GM12878 (cell line): ENCODE results near the gene IGF2R. TPM values are rescaled to one million over a fixed set of nuclear protein-coding genes. Genes with fewer than 3 reads are reported as not detected.

ENCODE experiments used
- ATAC-seq: fragments of 200-7000 bp; cut with Tn5 transposase; 3 replicates; pipeline ENCODE4 v1.9.1; 2020; ENCODE audit warnings: mild to moderate bottlenecking, moderate library complexity
- BruUV-seq: library from RNA; stranded (reverse); fragments of 400-500 nt; replicated peaks from 2 replicates; lab custom pipeline; 2021; lab: Mats Ljungman, UMichigan
- CTCF ChIA-PET: fragments of 300-600 bp; sonication (Branson Sonifier 250); formaldehyde crosslinking; extraction: SDS; loops from one replicate; lab custom pipeline; 2021; ENCODE audit warnings: inconsistent platforms; lab: Yijun Ruan, JAX
- POLR2A ChIA-PET: fragments of 350-600 bp; formaldehyde crosslinking; extraction: SDS; loops from one replicate; lab custom pipeline; 2021; ENCODE audit warnings: inconsistent platforms; lab: Charles Lee
- RAD21 ChIA-PET: fragments of 300-600 bp; sonication (Branson Sonifier 250); formaldehyde crosslinking; loops from one replicate; lab custom pipeline; 2023; ENCODE audit warnings: antibody characterized with exemption; ENCODE audit not compliant: unreplicated experiment; lab: Charles Lee
- SMC1A ChIA-PET: fragments of 300-600 bp; sonication (Branson Sonifier 250); formaldehyde crosslinking; loops from one replicate; lab custom pipeline; 2023; ENCODE audit not compliant: unreplicated experiment, uncharacterized antibody; lab: Charles Lee
- DNase-seq: peaks from one replicate; pipeline ENCODE4 v3.0.0-alpha.2; 2011; ENCODE audit warnings: low read depth, low spot score
- FAIRE-seq: peaks from 3 replicates; lab custom pipeline; 2011; peaks lifted over from hg19 to GRCh38; lab: Jason Lieb, UNC
- H2AFZ ChIP-seq: 2 replicates; pipeline ENCODE4 v1.6.0; 2011; ENCODE audit warnings: low read depth, low read length, control low read depth; ENCODE audit not compliant: control insufficient read depth
- H3K27ac ChIP-seq: 2 replicates; pipeline ENCODE4 v1.5.1; 2011; ENCODE audit warnings: control low read depth; ENCODE audit not compliant: control insufficient read depth, insufficient read depth
- H3K27me3 ChIP-seq, 2 experiments: replicated peaks in 1 of 2; 2 replicates each; pipeline versions ENCODE4 v1.6.0 to v1.6.1; 2011; ENCODE audit warnings: low read length in 1 of 2; ENCODE audit not compliant: control insufficient read depth in 2 of 2, insufficient read depth in 2 of 2
- H3K36me3 ChIP-seq, 2 experiments: 2 replicates each; pipeline ENCODE4 v1.5.1; 2011; ENCODE audit warnings: low read length in 1 of 2; ENCODE audit not compliant: control insufficient read depth in 2 of 2, insufficient read depth in 2 of 2
- H3K4me1 ChIP-seq: 2 replicates; pipeline ENCODE4 v1.6.1; 2011; ENCODE audit warnings: mild to moderate bottlenecking, low read length, moderate library complexity, mixed read lengths; ENCODE audit not compliant: control insufficient read depth, insufficient read depth
- H3K4me2 ChIP-seq: 2 replicates; pipeline ENCODE4 v1.6.0; 2011; ENCODE audit warnings: control low read depth; ENCODE audit not compliant: control insufficient read depth, insufficient read depth
- H3K4me3 ChIP-seq: fragments of 200-600 bp; sonication (generic); 2 replicates; pipeline ENCODE4 v1.5.1; 2016
- H3K79me2 ChIP-seq: 2 replicates; pipeline ENCODE4 v1.6.0; 2011; ENCODE audit warnings: low read length; ENCODE audit not compliant: control insufficient read depth, insufficient read depth
- H3K9ac ChIP-seq: 2 replicates; pipeline ENCODE4 v1.8.0; 2011; ENCODE audit warnings: low read length, control low read depth, mixed read lengths; ENCODE audit not compliant: control insufficient read depth, insufficient read depth
- H3K9me3 ChIP-seq: replicated peaks from 3 replicates; pipeline ENCODE4 v1.5.1; 2011; ENCODE audit warnings: mild to moderate bottlenecking, low read length; ENCODE audit not compliant: control insufficient read depth, insufficient read depth
- H4K20me1 ChIP-seq: 2 replicates; pipeline ENCODE4 v1.6.0; 2011; ENCODE audit not compliant: control insufficient read depth, insufficient read depth
- ASH2L ChIP-seq: fragments of 300-600, 200-600 bp; sonication (generic); IDR thresholded peaks from 2 replicates; pipeline ENCODE4 v1.6.1; 2017; ENCODE audit warnings: low read depth, mild to moderate bottlenecking, borderline replicate concordance
- CHD4 ChIP-seq: fragments of 200-600 bp; sonication (generic); IDR thresholded peaks from 2 replicates; pipeline ENCODE4 v1.6.1; 2016; ENCODE audit warnings: mild to moderate bottlenecking
- E2F4 ChIP-seq: IDR thresholded peaks from 2 replicates; pipeline ENCODE4 v1.6.1; 2012; ENCODE audit warnings: low read depth, low read length, improper control_type of control experiment
- EED ChIP-seq: sonication (generic); IDR thresholded peaks from 2 replicates; pipeline ENCODE4 v1.6.1; 2016; ENCODE audit warnings: antibody characterized with exemption, low read depth
- ESRRA ChIP-seq: IDR thresholded peaks from 2 replicates; pipeline ENCODE4 v1.6.1; 2012; ENCODE audit warnings: mild to moderate bottlenecking, low read length, improper control_type of control experiment
- HDAC6 ChIP-seq: fragments of 200-600 bp; sonication (generic); IDR thresholded peaks from one replicate; pipeline ENCODE4 v1.8.0; 2017; ENCODE audit warnings: antibody characterized with exemption; ENCODE audit not compliant: unreplicated experiment
- NFIC ChIP-seq: IDR thresholded peaks from 2 replicates; pipeline ENCODE4 v1.6.1; 2012; ENCODE audit warnings: low read depth, mild to moderate bottlenecking, inconsistent platforms, low read length, moderate library complexity
- POLR2A ChIP-seq: IDR thresholded peaks from 2 replicates; pipeline ENCODE4 v1.6.1; 2011; ENCODE audit warnings: low read depth, mild to moderate bottlenecking, low read length
- RBBP5 ChIP-seq: fragments of 200-600 bp; sonication (generic); conservative IDR thresholded peaks from 2 replicates; pipeline ENCODE4 v1.6.1; 2016
- SPI1 ChIP-seq: IDR thresholded peaks from 2 replicates; pipeline ENCODE4 v1.6.1; 2011; ENCODE audit warnings: low read depth, mild to moderate bottlenecking, low read length, moderate library complexity, borderline replicate concordance; ENCODE audit not compliant: insufficient read depth
- SUPT20H ChIP-seq: IDR thresholded peaks from 2 replicates; pipeline ENCODE4 v1.6.1; 2011; ENCODE audit warnings: low read depth, mild to moderate bottlenecking, low read length, moderate library complexity, borderline replicate concordance; ENCODE audit not compliant: control insufficient read depth
- USF1 ChIP-seq: IDR thresholded peaks from 2 replicates; pipeline ENCODE4 v1.6.1; 2011; ENCODE audit warnings: borderline replicate concordance, low read depth, mild to moderate bottlenecking, moderate library complexity, mixed read lengths, low read length; ENCODE audit not compliant: insufficient read depth; ENCODE audit errors: extremely low read length
- ZNF207 ChIP-seq: fragments of 450-650 bp; IDR thresholded peaks from 2 replicates; pipeline ENCODE4 v1.6.1; 2014; ENCODE audit warnings: antibody characterized with exemption, mild to moderate bottlenecking, borderline replicate concordance
- ZNF24 ChIP-seq: fragments of 450-650 bp; IDR thresholded peaks from 2 replicates; pipeline ENCODE4 v1.6.1; 2017; ENCODE audit warnings: antibody characterized with exemption, mild to moderate bottlenecking
- WGBS: methylation state at CpG from one replicate; pipeline ENCODE4 v1.1.6; 2016; ENCODE audit warnings: low lambda C conversion rate; ENCODE audit not compliant: insufficient replicate concordance, insufficient coverage; ENCODE audit errors: missing lambda C conversion rate; 5-methylcytosine and 5-hydroxymethylcytosine counted together
- in situ Hi-C: fragments of 300-500 bp; cut with MboI; formaldehyde crosslinking; loops from 9 replicates; pipeline ENCODE4 v1.14.3; 2018; ENCODE audit warnings: mixed read lengths
- intact Hi-C: fragments of 100-400 bp; cut with micrococcal nuclease; formaldehyde crosslinking; loops from one replicate; pipeline ENCODE4 v1.14.2; 2022; ENCODE audit not compliant: unreplicated experiment
- polyA plus RNA-seq, 11 experiments: library from polyadenylated mRNA; depleted of rRNA in 4 of 11; unstranded in 6 of 11; stranded (reverse) in 5 of 11; fragments of >200 nt; fragmentation: Nextera tagmentation in 4 of 11; fragmentation: Illumina TruSeq in 1 of 11; extraction: Ambion mirVana in 4 of 11; extraction: Trizol in 1 of 11; gene quantifications; 1 replicate in 1 of 11; 2 replicates in 10 of 11; pipeline versions ENCODE4 v1.2.1 to v1.2.3, GENCODE V29; 2011 to 2016; ENCODE audit warnings: inconsistent platforms in 2 of 11, missing spikeins in 2 of 11, low read depth in 1 of 11
- total RNA-seq, 4 experiments: library from RNA; depleted of rRNA in 3 of 4; stranded (reverse); fragments of >200 nt in 3 of 4; fragmentation: Illumina TruSeq in 1 of 4; extraction: Trizol in 1 of 4; gene quantifications; 2 replicates each; pipeline versions ENCODE4 v1.2.1 to v1.2.3, GENCODE V29; 2013 to 2021
- TF ChIP-seq, protein P1 (sequence below): fragments of 450-650 bp; IDR thresholded peaks from 2 replicates; pipeline ENCODE4 v1.6.1; 2014; ENCODE audit warnings: mild to moderate bottlenecking
- TF ChIP-seq, protein P2 (sequence below): fragments of 450-650 bp; IDR thresholded peaks from 2 replicates; pipeline ENCODE4 v1.6.1; 2017; ENCODE audit warnings: mild to moderate bottlenecking, moderate library complexity

Gene IGF2R
- total and polyA plus RNA-seq, 10 of the 15 experiments (the other 5 are each of a cell fraction or from before 2014, with no cell fraction given), result 1.00 to 40.1 (median 16.8) TPM

DNA sequence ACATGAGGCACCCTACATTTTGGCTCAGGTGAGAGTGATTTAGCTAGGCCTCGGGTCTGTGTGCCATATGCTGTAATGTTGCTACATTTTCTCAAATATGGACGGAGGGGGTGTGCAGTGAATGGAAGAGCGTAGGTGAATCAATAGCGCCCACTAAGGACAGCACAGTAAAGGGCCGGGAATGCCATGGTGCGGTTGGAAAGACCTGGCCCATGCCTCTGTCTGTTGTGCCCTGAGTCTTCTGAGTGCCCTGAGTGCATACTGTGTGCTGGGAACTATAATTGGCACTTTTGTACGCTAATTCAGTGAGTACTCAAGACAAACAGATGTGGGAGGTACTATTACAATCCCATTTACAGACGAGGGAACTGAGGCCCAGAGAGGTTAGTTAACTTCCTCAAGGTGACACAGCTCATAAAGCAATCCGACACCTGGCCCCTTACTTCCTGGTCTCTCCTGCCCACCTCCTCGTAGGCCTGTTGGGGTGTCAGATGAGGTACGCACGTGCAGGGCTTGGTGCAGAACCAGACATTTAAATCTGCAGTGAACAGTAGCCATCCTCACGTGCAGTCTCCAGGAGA lies 170.0 kb downstream of the IGF2R start:
- Histone ChIP-seq H3K9ac (no peak overlapping the region), H4K20me1 (no peaks in the 10 kb centered on the region), H3K79me2 (no peaks in the 10 kb centered on the region), H3K9me3 (no peaks in the 10 kb centered on the region)
- no peak for TF ChIP-seq E2F4
- TF ChIP-seq SUPT20H, result no peak
- no peak for TF ChIP-seq ESRRA
- no peak for TF ChIP-seq SPI1
- TF ChIP-seq, protein P1, sequence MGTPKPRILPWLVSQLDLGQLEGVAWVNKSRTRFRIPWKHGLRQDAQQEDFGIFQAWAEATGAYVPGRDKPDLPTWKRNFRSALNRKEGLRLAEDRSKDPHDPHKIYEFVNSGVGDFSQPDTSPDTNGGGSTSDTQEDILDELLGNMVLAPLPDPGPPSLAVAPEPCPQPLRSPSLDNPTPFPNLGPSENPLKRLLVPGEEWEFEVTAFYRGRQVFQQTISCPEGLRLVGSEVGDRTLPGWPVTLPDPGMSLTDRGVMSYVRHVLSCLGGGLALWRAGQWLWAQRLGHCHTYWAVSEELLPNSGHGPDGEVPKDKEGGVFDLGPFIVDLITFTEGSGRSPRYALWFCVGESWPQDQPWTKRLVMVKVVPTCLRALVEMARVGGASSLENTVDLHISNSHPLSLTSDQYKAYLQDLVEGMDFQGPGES, result no peak
- TF ChIP-seq POLR2A, result no peak
- no peak for TF ChIP-seq NFIC
- TF ChIP-seq, protein P2, sequence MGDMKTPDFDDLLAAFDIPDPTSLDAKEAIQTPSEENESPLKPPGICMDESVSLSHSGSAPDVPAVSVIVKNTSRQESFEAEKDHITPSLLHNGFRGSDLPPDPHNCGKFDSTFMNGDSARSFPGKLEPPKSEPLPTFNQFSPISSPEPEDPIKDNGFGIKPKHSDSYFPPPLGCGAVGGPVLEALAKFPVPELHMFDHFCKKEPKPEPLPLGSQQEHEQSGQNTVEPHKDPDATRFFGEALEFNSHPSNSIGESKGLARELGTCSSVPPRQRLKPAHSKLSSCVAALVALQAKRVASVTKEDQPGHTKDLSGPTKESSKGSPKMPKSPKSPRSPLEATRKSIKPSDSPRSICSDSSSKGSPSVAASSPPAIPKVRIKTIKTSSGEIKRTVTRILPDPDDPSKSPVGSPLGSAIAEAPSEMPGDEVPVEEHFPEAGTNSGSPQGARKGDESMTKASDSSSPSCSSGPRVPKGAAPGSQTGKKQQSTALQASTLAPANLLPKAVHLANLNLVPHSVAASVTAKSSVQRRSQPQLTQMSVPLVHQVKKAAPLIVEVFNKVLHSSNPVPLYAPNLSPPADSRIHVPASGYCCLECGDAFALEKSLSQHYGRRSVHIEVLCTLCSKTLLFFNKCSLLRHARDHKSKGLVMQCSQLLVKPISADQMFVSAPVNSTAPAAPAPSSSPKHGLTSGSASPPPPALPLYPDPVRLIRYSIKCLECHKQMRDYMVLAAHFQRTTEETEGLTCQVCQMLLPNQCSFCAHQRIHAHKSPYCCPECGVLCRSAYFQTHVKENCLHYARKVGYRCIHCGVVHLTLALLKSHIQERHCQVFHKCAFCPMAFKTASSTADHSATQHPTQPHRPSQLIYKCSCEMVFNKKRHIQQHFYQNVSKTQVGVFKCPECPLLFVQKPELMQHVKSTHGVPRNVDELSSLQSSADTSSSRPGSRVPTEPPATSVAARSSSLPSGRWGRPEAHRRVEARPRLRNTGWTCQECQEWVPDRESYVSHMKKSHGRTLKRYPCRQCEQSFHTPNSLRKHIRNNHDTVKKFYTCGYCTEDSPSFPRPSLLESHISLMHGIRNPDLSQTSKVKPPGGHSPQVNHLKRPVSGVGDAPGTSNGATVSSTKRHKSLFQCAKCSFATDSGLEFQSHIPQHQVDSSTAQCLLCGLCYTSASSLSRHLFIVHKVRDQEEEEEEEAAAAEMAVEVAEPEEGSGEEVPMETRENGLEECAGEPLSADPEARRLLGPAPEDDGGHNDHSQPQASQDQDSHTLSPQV, result no peak
- no peak for TF ChIP-seq EED
- TF ChIP-seq USF1, result no peak
- TF ChIP-seq ZNF24, result no peak
- no peak for TF ChIP-seq ZNF207
- TF ChIP-seq RBBP5, result no peak
- no peak for TF ChIP-seq HDAC6
- TF ChIP-seq ASH2L, result no peak
- TF ChIP-seq CHD4, result no peak
- TF ChIP-seq, all 136 proteins: peak for 0
- H3K4me3 ChIP-seq, result no peak overlapping the region
- SMC1A ChIA-PET, result interaction anchor here (0.7 to 2.9 kb wide), 8 partner anchors 8 to 381 kb away, joined by 3 to 23 read pairs (median 4); no protein-coding TSS in a partner anchor
- no peaks in the 10 kb centered on the region; a peak in 1 of 4 replicates for H3K27me3 ChIP-seq
- FAIRE-seq (no peak), DNase-seq (no peak), ATAC-seq (no peak)
- intact Hi-C loops (loop anchor here (1.0 to 10.0 kb wide), 3 partner anchors 317 to 526 kb away; partner anchors contain the start of gene LPA), in situ Hi-C loops (no loop called here)
- no peaks in the 10 kb centered on the region for H3K36me3 ChIP-seq
- no TSS peak for BruUV-seq
- H3K4me1 ChIP-seq, result no peaks in the 10 kb centered on the region
- POLR2A ChIA-PET, result no interaction called here
- CTCF ChIA-PET, result interaction anchor here (0.6 to 4.2 kb wide), 16 partner anchors 9 to 1335 kb away, joined by 3 to 49 read pairs (median 4); no protein-coding TSS in a partner anchor
- H3K27ac ChIP-seq, result no peak overlapping the region
- RAD21 ChIA-PET, result interaction anchor here (1.0 to 1.7 kb wide), 6 partner anchors 112 to 317 kb away, joined by 3 to 16 read pairs (median 6); no protein-coding TSS in a partner anchor
- H3K4me2 ChIP-seq, result no peak overlapping the region
- no peak overlapping the region for H2AFZ ChIP-seq
- 54% methylated on average over 13 of the region's 13 CpGs for WGBS
